GM12874 (cell line): Measurements from ENCODE around the gene LRRC46.

Source experiments
- CTCF ChIP-seq: IDR thresholded peaks from 2 replicates; pipeline ENCODE4 v1.5.1; 2011; ENCODE audit warnings: low read depth, mild to moderate bottlenecking, control low read depth, low read length, moderate library complexity; ENCODE audit not compliant: insufficient read depth

Gene LRRC46

GRCh38 chr17:47875011-47875985, 43.8 kb downstream of the LRRC46 start:
- TF ChIP-seq CTCF, result no peak

GRCh38 chr17:47877368-47878034, 46.0 kb downstream of the LRRC46 start:
- TF ChIP-seq CTCF, result no peak

GRCh38 chr17:47878203-47879027, 46.9 kb downstream of the LRRC46 start:
- no peak for TF ChIP-seq CTCF

- TF ChIP-seq CTCF, result no peak
Observed at GRCh38 chr17:47879028-47879585, 47.6 kb downstream of the LRRC46 start.

GRCh38 chr17:47879776-47880454, 48.4 kb downstream of the LRRC46 start:
- TF ChIP-seq CTCF, result no peak

GRCh38 chr17:47882247-47882646, 50.8 kb downstream of the LRRC46 start:
- no peak for TF ChIP-seq CTCF
